B cell (primary cell): ENCODE measurements around the gene RNF157.

Source experiments
- CTCF ChIP-seq: fragments of 200-600 bp; IDR thresholded peaks from one replicate; pipeline ENCODE4 v1.8.0; 2022; ENCODE audit warnings: antibody characterized with exemption, mild to moderate bottlenecking
- EZH2 ChIP-seq: IDR thresholded peaks from 2 replicates; pipeline ENCODE4 v1.6.1; 2012; ENCODE audit warnings: borderline replicate concordance, low read depth, mild to moderate bottlenecking, moderate library complexity, low read length; ENCODE audit not compliant: insufficient read depth, poor library complexity, severe bottlenecking

- TF ChIP-seq CTCF, result no peak
- TF ChIP-seq EZH2, result no peak
These were observed 1.5 kb upstream of the RNF157 start for GRCh38 chr17:76241691-76242255.
